B cell (primary cell): ENCODE results near the gene C2CD3.

Experiments
- CTCF ChIP-seq: fragments of 200-600 bp; IDR thresholded peaks from one replicate; pipeline ENCODE4 v1.8.0; 2022; ENCODE audit warnings: antibody characterized with exemption, mild to moderate bottlenecking
- EZH2 ChIP-seq: IDR thresholded peaks from 2 replicates; pipeline ENCODE4 v1.6.1; 2012; ENCODE audit warnings: borderline replicate concordance, low read depth, mild to moderate bottlenecking, moderate library complexity, low read length; ENCODE audit not compliant: insufficient read depth, poor library complexity, severe bottlenecking

GRCh38 chr11:74044538-74044937, 126.3 kb downstream of the C2CD3 start:
- no peak for TF ChIP-seq CTCF
- TF ChIP-seq EZH2: no peak
